HG03097 (cell line): ENCODE data around the gene CCL21.

Source experiments
- ATAC-seq: cut with Tn5 transposase; IDR thresholded peaks from one replicate; pipeline ENCODE4 v1.9.1; 2021; ENCODE audit not compliant: unreplicated experiment, low FRiP score

CCL21 gene

DNA sequence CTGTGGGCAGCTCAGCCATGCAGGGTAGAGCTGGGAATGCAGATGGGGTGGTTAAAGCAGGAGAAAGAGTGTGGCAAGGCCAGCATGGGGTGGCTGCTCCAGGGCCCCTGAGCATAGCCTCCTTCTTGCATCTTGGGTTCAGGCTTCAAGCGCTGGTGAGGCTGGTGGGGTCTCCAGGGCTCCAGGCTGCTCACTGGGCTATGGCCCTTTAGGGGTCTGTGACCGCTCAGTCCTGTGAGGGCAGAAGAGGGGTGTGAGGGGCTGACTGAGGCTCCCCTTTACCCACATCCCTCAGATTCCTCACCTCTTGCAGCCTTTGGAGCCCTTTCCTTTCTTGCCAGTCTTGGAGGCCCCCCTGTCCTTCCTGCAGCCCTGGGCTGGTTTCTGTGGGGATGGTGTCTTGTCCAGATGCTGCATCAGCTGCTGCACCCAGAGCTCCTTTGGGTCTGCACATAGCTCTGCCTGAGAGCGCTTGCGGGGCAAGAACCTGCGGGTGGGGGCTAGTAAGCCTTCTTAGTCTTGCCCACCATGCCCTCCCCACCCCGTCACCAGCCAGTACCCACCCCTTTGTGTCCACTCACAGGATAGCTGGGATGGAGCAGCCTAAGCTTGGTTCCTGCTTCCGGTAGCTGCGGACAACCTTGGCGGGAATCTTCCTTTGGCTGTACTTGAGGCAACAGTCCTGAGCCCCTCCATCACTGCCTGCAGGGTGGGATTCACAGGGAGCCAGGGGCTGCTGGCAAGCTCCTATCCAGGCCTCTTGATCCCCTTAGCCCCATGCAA, 549 bp downstream of the CCL21 start:
- no peak for ATAC-seq

- no peak for ATAC-seq
Measured at GRCh38 chr9:34707130-34707529, 2.8 kb downstream of the CCL21 start.

- ATAC-seq, result no peak
Measured at GRCh38 chr9:34701769-34702736, 7.9 kb downstream of the CCL21 start.

GRCh38 chr9:34701023-34701768, 8.7 kb downstream of the CCL21 start:
- peak; percentile 57 for ATAC-seq

DNA sequence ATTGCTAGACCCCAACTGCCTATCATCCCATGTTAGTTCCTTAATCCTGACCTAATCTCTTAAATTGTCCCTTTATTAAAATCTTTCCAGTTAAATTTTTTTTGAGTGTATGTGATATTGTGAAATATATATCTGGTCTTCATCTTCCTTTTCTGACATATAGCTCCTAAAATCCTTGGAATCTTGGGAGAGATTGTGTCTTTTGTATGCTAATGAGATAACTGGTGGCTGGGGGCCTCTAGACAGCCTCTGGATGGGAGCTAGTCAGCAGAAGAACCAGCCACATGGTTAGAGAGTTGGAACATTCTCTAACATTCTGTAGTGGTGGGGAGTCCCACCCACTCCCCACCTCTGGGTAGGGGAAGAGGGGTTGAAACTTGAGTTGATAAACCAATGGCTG, 15.1 kb downstream of the CCL21 start:
- no peak for ATAC-seq

- no peak for ATAC-seq
Measured at GRCh38 chr9:34693560-34693959, 16.4 kb downstream of the CCL21 start.

DNA sequence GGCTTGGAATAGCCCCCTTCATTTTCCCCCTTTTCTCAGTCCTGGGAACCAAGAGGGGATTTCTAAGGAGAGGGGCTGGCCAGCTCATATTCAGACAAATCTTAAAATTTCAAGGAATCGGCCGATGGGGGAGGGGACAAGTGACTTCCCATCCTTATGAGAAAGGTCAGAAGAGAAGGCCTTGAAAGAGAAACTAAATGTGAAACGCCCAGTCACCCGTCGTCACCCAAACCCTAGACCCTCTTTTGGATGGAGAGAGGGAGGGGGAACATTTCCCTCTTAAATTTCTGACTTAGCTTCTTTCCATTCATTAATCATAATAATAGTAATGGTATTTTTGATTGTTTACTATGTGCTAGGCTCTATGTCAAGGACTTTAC, 18.0 kb downstream of the CCL21 start:
- no peak for ATAC-seq

DNA sequence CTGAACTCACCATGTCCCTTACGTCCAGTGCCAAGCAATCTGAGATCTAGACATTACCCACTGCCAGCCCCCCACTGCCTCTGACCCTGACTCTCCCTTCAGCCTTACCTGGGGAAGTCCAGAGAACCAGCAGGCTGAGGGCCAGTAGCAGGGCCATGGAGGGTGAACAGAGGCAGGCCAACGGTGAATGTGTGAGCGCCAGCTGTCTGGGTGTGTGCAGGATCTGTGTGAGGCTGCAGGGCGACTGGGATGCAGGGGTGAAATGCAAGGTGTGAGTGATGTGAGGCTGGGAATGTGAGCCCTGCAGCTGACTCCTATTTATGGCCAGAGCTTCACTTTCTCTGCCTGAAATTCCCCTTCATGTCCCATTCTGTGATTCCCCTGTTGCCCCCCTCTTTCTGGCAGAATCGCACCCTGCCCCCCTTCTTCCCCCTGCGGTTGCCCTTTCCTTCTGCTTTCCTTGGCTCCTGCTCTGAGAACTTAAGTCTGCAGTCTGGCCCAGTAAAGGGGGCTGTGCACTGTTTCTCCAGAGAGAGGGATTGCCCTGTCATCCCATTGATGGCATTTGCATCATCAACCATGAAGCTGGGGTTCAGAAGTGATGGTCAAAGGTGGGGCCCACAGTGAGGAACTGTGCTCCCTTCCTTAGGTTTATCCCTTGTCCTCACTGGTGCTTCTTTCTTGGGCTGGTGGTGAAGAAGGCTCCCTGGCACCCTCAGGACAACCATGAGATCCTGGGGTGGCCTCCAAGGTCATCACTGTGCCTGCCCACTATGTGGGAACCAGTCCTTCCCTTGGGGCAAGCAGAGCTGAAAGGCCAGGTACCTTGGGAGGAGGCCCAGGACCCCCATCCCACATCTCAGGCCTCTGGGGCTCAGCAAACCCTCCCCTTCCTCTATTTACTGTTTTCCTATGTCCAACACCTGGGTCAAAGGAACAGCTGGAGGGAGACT, 18.7 kb downstream of the CCL21 start, which contains the start of gene CCL19:
Gene CCL19 (minus strand): TSS at position 294 of the 953 bp plus-strand sequence. CDS start 137 bp downstream, at position 157.
- ATAC-seq, result no peak

- ATAC-seq, result no peak
Measured at GRCh38 chr9:34689512-34689911, 20.4 kb downstream of the CCL21 start.

- ATAC-seq, result no peak
Measured at GRCh38 chr9:34689116-34689470, 20.8 kb downstream of the CCL21 start.

GRCh38 chr9:34688329-34689115, 21.4 kb downstream of the CCL21 start:
- no peak for ATAC-seq

- ATAC-seq, result no peak
Measured at GRCh38 chr9:34687276-34688030, 22.5 kb downstream of the CCL21 start.

DNA sequence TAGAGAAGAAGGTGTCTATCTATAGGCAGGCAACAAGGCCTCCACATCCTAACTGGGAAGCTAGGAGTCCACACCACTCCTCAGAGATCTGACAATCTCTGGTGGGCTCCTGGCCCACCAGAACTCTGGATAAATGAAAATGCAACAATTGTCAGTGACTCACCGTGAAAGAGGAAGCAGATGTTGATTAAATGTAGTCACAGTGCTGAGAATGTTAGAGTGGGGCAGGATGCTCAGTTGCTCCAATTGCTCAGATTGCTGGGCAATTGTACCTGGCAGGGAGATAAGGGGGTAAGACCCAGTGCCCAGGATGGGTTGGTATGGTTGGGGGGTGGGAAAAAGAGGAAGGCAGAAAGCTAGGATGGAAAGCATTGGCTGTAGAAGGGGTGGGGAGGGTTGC, 23.2 kb downstream of the CCL21 start:
- ATAC-seq, result no peak

- no peak for ATAC-seq
Measured at GRCh38 chr9:34686231-34686630, 23.7 kb downstream of the CCL21 start.

DNA sequence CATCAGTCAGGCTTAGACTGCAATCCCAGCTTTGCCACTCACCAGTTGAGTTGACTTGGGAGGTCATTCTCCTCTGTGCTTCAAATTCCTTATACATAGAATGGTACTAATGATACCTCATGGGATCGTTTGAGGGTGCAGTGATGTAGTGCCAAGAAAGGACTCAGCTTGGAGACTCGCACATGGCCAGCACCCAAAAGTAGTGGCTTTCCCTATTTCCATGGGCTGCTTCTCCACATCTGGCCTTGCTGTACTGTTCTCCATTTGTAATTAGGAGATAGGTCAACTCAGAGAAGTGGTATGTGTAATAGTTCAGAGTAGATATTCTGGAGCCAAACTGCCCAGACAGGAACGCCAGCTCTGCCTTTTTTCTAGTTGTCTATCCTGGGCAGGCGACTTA, 24.3 kb downstream of the CCL21 start:
- ATAC-seq, result no peak

DNA sequence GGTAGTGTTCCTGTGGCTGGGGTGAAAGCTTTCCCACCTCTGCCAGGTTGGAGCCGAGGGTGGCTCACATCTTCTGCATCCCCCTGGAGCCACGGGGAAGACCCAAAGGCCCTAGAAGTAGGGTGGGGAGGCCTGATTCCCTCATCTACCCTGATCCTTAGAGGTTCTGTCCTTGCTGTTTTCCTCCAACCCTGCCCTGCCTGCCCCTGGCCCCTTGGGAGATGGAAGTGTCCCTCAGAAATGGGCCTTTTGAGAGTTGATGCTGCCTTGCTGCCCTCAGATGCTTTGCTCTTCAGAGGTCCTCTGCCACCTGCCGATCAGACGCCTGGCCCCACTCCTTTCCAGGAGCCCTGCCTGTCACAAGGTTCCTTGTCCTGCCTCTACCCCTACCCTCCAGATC, 25.1 kb downstream of the CCL21 start:
- no peak for ATAC-seq

DNA sequence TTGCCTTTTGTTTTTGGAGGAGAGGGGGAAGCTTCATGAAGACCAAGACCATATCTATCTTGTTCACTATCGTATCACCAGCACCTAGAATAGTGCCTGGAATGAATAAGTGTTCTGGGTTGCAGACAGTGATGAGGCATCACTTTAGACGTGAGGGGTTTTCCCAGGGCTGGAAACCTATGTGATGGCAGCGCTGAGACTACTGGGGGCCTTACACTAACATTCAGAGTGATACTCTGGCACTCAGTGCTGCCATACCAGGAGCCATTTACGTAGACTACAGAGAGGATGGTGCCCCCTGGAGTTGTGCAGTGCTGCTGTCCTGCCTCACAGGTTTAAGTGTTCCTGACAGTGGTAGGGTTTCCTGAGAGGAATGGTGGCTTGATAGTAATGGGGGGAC, 25.8 kb downstream of the CCL21 start:
- no peak for ATAC-seq

- ATAC-seq, result no peak
Measured at GRCh38 chr9:34675869-34676268, 34.1 kb downstream of the CCL21 start.
